Fibroblast of skin of scalp (primary cell): Measurements from ENCODE around the gene EVL.
"Not testable (repeated sequence)": the region's sequence is repeated elsewhere in the genome, so short reads cannot be mapped to it uniquely, and the experiment has no call there.

Source experiments
- DNase-seq: peaks from one replicate; pipeline ENCODE4 v3.0.0-alpha.2; 2013

The EVL gene

DNA sequence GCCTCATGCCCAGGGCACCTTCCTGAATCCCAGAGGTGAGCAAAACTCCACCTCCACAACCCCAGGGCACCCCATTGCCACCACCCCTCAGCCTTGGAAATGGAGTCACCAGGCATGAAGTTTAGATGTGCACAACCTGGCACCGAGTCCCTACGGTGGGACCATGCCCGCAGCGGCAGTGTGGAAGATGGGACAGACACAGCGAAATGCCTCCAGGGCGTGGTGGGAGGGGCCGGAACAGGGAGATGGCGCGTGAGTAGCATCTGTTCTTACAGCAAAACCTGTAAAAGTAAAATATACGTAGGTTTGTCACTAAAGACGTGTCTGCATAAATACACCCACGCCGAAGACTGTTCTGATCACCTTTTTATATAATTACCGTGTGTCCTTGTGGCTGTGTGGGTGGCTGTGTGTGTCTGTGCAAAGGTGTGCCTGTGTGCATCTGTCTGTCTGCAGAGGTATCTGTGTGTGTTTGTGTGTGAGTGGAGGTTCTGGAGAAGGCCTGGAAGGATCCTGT lies 111.6 kb downstream of the EVL start:
- no peak for DNase-seq

DNA sequence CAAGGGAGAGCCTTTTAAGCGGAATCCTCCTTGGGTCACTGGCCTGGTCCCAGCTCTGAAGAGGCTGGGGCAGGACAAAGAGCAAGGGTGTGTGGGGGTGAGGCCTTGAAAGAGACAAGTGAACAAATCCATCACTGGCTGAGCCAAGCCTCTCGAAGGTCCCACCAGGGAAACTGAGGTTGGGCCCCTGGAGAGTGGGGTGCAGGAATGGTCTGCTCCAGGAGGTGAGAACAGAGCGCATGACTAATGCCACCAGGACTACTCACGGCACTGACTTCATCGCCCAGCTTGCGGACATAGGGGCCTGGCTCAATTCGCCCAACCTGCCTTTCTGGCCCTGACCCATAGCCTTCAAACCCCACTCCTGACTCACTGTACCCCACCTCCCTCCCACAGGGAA lies 113.5 kb downstream of the EVL start:
- no peak for DNase-seq

DNA sequence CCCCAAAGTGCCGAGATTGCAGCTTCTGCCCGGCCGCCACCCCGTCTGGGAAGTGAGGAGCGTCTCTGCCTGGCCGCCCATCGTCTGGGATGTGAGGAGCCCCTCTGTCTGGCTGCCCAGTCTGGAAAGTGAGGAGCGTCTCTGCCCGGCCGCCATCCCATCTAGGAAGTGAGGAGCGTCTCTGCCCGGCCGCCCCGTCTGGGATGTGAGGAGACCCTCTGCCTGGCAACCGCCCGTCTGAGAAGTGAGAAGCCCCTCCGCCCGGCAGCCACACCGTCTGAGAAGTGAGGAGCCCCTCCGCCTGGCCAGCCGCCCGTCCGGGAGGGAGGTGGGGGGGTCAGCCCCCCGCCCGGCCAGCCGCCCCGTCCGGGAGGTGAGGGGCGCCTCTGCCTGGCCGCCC lies 115.4 kb downstream of the EVL start:
- DNase-seq: not testable (repeated sequence)

DNA sequence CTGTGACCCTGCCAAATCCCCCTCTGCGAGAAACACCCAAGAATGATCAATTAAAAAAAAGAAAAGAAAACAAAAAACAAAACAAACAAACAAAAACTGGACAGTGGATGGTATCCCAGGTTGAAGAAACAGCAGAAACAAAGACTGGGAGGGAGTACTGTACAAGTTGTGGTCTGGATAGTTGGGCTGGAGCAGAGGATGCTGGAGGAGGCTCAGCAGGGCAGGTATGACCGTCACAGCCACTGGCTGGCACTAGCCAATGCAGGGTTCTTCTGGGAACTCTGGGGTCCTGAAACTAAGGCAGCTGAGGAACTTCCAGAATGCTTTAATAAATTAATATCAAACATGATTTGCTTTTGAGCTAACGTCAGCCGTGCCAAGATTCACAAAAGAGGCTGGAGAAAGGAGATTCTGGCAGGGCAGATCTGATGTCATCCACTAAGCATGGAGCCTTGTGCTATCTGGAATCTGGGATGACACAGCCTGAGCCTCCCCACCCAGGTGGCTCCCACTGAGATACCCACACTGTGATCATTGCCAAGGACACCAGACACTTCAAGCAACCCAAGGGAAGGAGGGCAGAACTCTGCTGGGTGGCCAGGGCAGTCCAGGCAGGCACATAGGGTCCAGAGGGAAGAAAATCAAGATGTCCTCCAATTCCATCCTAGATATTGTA lies 116.8 kb downstream of the EVL start:
- peak; percentile 57 for DNase-seq

DNA sequence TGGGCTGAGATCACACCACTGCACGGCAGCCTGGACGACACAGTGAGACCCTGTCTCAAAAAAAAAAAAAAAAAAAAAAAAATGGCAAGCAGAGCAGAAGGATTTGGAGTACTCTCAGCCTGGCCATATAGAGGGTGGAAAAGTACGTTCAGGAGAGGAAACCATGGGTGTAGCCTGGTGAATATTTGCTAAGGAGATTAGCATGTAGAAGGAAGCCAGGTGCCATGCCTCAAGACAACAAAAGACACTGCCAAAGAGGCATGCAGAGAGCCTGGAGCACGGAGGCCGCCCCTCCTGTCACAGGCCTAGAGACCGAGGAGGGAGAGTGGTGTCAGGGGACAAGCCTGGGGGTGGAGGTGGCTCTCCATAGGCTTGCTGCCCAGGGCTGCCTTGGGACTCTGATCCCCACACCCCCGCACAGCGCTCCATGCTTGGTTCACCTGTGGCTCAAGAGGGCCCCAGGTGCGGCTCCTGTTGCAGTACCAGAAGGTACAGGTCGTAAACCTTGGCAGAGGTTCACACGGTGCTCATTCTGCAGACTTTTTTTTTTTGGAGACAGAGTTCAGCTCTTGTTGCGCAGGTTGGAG lies 122.1 kb downstream of the EVL start:
- no peak for DNase-seq

DNA sequence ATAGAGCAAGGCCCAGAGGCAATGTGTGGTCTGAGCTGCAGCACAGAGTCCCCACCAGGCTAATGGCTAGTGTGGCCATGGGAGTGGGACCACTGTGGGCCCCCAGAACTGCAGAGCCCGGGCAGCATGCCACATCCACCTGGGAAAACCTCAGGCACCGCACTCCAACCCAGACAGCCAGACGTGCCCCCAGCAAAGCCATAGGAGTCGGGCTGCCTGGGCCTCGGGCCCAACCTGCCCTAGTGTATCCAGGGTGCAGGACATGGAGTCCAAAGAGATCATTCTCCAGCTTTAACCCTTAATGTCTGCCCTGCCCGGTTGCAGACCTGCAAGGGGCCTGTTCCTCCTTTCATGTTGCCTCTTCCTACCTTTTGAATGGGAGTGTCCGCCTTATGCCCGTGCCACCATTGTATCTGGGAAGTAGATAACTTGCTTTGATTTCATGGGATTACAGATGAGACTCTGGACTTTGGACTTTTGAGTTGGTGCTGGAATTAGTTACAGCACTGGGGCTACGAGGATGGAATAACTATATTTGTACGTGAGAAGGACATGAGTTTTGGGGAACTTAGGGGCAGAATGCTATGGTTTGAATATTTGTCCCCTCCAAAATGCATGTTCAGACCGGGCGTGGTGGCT lies 123.3 kb downstream of the EVL start:
- no peak for DNase-seq

DNA sequence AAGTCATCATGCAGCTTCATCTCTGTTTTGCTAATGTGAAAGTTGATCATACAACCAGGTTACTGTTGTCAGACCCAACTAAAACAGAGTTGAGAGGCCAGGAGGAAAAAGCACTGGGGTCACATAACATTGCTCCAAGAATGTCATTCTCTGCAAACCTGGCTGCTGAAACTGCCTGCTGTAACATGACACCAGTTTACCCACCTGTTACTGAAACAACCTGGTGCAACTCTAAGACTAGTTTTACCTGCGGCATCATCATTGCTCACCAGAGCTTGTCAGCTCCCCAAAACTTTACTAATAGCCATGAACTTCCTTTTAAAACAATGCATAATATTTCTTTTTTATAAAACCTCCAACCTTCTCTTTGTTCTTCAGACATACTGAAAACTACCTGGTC lies 124.9 kb downstream of the EVL start:
- no peak for DNase-seq

DNA sequence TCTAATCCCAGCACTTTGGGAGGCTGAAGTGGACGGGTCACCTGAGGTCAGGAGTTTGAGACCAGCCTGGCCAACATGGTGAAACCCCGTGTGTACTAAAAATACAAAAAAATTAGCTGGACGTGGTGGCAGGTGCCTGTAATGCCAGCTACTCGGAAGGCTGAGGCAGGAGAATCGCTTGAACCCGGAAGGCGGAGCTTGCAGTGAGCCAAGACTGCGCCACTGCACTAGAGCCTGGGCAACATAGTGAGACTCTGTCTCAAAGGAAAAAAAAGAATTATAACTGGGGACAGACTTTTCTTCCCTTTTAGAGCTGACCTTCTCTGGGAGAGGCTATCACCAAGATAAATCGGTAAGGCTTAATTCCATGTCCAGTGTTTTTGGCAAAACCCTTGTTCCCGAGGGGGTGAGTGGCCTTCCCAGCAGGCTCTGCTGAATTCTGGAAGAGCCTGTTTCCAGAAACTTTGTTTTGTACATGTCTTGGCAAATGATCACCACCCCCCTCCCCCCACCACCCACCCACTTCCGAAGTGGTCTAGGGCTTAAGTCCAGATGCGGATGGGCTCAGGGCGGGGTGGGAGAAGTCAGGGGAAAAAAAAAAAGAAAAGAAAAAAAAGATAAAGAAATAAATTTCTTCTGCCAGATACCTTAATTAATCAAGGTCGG lies 126.5 kb downstream of the EVL start:
- DNase-seq: no peak

DNA sequence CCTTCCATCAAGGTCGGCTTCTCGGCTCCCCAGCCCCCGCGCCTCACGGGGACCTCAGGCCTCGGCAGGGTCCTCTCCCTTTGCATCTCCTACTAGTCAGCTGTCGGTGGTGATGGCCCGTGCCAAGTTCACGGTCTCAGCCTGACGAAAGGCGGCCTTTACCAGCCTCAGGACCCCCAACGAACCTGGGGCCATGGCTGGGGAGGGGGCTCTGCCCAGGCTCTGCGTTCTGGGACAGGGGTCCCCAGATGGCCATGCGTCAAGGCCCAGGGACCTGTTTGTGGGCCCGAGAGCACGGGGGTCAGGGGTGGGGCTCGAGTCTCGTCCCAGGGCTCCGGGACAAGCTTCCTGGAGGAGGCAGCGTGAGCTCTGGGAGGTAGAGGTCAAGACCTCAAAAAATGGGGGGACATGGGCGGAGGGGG lies 127.0 kb downstream of the EVL start:
- DNase-seq: no peak

DNA sequence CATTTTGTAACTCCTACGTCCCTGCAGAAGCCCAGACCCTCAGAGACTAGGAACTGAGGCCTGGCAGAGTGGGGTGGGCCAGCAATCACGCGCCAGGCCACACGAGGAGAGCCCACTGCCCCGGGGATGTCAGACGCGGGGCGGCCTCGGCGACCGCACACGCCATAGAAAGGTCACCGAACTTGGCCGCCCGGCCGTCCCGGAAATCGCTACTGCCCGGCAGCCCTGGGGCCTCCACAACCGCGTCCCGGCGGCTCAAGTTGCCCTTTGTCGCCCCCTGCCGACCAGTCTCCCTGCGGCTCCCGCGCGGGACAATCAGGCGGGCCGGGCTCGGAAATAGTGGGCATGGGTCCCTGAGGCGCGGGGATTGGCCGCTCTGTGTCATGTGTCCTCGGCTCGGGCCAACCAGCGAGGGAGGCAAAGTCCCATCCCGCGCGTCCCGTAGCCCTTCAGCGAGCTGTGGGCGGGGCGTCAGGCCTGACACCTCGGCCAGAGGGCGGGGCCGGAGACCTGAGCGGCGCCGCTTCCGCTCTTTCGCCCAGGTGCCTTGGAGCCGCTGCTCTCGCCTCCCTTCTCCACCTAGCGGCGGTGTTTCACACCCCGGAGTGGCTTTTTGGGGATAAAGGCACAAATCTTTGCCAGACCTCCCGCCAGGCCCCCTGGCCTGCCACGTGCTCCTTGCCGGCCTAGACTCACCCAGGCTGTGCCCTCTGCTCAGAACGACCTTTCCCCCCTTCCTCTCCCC lies 127.6 kb downstream of the EVL start:
- peak; percentile 98 for DNase-seq
